Stomach smooth muscle (tissue), 2 donors: ENCODE results near the gene MX2.

ENCODE experiments used
- H3K27ac ChIP-seq: one replicate; pipeline ENCODE4 v1.7.0; 2013; ENCODE audit warnings: mild to moderate bottlenecking, low read length, inconsistent platforms
- H3K27me3 ChIP-seq, 2 donors: one replicate each; pipeline ENCODE4 v1.7.0; 2013; ENCODE audit warnings: low read length in 2 of 2; ENCODE audit not compliant: insufficient read depth in 2 of 2, control insufficient read depth in 1 of 2
- H3K36me3 ChIP-seq, 2 donors: one replicate each; pipeline ENCODE4 v1.7.0; 2013; ENCODE audit warnings: low read length in 2 of 2; ENCODE audit not compliant: control insufficient read depth in 2 of 2, insufficient read depth in 2 of 2
- H3K4me1 ChIP-seq: one replicate; pipeline ENCODE4 v1.7.0; 2013; ENCODE audit warnings: low read length; ENCODE audit not compliant: control insufficient read depth, insufficient read depth
- H3K4me3 ChIP-seq, 2 donors: one replicate each; pipeline ENCODE4 v1.7.0; 2013; ENCODE audit warnings: low read length in 2 of 2
- H3K9ac ChIP-seq, 2 donors: one replicate each; pipeline ENCODE4 v1.7.0; 2013; ENCODE audit warnings: low read length in 2 of 2, mild to moderate bottlenecking in 1 of 2
- H3K9me3 ChIP-seq, 2 donors: one replicate each; pipeline ENCODE4 v1.7.0; 2013; ENCODE audit warnings: low read length in 2 of 2; ENCODE audit not compliant: control insufficient read depth in 2 of 2
- donor health status: healthy.
- donor health status: Pancreatic carcinoma.

Gene MX2

GRCh38 chr21:41390043-41390639 is 28.3 kb downstream of the MX2 start:
- Histone ChIP-seq H3K36me3 (no peaks in the 10 kb centered on the region), H3K27ac (no peak overlapping the region), H3K9me3 (no peaks in the 10 kb centered on the region)

DNA sequence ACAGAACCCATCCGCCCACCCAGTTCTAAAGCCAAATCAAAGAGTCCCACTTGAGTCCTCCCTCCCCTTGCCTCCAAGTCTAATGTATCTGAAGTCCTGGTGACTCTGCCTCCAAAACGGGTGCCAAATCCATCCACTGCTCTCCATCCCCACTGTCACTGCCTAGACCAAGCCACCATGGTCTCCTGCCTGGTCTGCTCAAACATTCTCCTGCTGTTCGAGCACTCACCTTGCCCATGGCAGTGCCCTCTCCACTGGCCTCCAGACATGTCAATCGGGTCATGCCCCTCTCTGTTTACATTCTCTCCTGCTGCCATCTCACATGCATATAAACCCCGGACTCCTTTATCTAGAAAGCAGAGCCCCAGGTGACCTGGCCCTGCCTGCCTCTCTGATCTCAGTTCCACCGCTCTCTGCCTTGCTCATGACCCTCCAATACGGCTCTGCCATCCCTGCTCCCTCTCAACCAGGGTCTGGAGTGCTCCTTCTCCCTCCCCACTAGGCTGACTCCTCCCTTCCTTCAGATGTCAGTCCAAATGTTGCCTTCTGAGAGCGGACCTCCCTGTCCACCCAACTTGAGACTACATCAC is 32.1 kb downstream of the MX2 start:
- H3K9ac ChIP-seq: no peak overlapping the region
- peaks cover 0 to 2% of the 10 kb centered on the region in 2 donors for H3K36me3 ChIP-seq
- H3K27me3 ChIP-seq: no peaks in the 10 kb centered on the region
- H3K9me3 ChIP-seq: no peaks in the 10 kb centered on the region
- no peak overlapping the region for H3K27ac ChIP-seq
- no peak overlapping the region for H3K4me3 ChIP-seq
- H3K4me1 ChIP-seq: no peaks in the 10 kb centered on the region

More at GRCh38 chr21:41390043-41390639, 28.3 kb downstream of the MX2 start:
- no peak overlapping the region for H3K9ac ChIP-seq
- H3K4me1 ChIP-seq: no peaks in the 10 kb centered on the region
- H3K27me3 ChIP-seq: no peaks in the 10 kb centered on the region
- H3K4me3 ChIP-seq: no peak overlapping the region

- Histone ChIP-seq H3K9ac (no peak overlapping the region), H3K9me3 (no peaks in the 10 kb centered on the region), H3K4me1 (no peaks in the 10 kb centered on the region), H3K27me3 (peaks cover 0 to 2% of the 10 kb centered on the region in 2 donors), H3K27ac (no peak overlapping the region), H3K4me3 (no peak overlapping the region), H3K36me3 (peaks cover 0 to 2% of the 10 kb centered on the region in 2 donors)
Measured at GRCh38 chr21:41396558-41397075, 34.8 kb downstream of the MX2 start.

GRCh38 chr21:41397471-41397891 is 35.7 kb downstream of the MX2 start:
- peaks cover 0 to 2% of the 10 kb centered on the region in 2 donors for H3K36me3 ChIP-seq
- peaks cover 0 to 2% of the 10 kb centered on the region in 2 donors for H3K27me3 ChIP-seq
- no peak overlapping the region for H3K9ac ChIP-seq
- H3K9me3 ChIP-seq: no peaks in the 10 kb centered on the region
- H3K4me1 ChIP-seq: no peaks in the 10 kb centered on the region
- no peak overlapping the region for H3K4me3 ChIP-seq
- no peak overlapping the region for H3K27ac ChIP-seq

GRCh38 chr21:41398251-41398650 is 36.4 kb downstream of the MX2 start:
- no peak overlapping the region for H3K9ac ChIP-seq
- no peak overlapping the region for H3K27ac ChIP-seq
- no peaks in the 10 kb centered on the region for H3K4me1 ChIP-seq
- peaks cover 0 to 5% of the 10 kb centered on the region in 2 donors for H3K36me3 ChIP-seq
- no peak overlapping the region for H3K4me3 ChIP-seq
- H3K27me3 ChIP-seq: peaks cover 0 to 2% of the 10 kb centered on the region in 2 donors
- no peaks in the 10 kb centered on the region for H3K9me3 ChIP-seq

DNA sequence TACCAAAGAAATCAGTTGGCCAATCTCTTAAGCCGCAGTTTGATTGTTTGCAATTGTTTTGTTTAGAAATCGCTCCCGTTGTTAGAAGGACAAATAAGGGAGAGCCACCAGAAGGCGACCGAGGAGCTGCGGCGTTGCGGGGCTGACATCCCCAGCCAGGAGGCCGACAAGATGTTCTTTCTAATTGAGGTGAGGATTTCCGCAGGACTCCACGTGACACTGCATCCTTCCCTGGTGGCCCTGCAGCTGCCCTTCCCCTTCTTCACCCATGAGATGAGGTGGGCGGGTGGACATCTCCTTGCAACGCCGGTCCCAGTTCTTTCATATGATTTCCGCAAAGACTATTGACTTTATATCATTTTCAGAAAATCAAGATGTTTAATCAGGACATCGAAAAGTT is 37.0 kb downstream of the MX2 start:
- peaks cover 0 to 5% of the 10 kb centered on the region in 2 donors for H3K36me3 ChIP-seq
- no peak overlapping the region for H3K27ac ChIP-seq

DNA sequence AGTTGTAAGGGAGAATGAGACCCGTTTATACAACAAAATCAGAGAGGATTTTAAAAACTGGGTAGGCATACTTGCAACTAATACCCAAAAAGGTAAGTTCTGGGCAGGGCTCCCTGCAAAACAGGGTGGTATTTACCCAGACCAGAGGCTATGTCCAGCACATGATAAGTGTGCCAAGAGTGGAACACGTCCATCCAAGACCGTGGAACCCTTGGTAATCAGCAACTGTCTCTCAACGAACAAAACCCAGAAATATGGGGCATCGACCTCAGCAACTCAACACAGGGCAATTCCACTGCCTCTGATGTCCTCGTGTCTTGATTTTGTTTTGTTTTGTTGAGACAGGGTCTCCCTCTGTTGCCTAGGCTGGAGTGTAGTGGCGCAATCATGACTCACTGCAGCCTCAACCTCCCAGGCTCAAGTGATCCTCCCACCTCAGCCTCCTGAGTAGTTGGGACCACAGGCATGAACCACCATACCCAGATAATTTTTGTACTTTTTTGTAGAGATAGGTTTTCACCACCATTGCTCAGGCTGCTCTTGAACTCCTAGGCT is 37.5 kb downstream of the MX2 start:
- peaks cover 0 to 2% of the 10 kb centered on the region in 2 donors for H3K27me3 ChIP-seq
- H3K36me3 ChIP-seq: peaks cover 0 to 5% of the 10 kb centered on the region in 2 donors
- no peaks in the 10 kb centered on the region for H3K9me3 ChIP-seq

More for the DNA sequence above, 37.0 kb downstream of the MX2 start:
- no peak overlapping the region for H3K9ac ChIP-seq
- H3K27me3 ChIP-seq: peaks cover 0 to 2% of the 10 kb centered on the region in 2 donors
- H3K9me3 ChIP-seq: no peaks in the 10 kb centered on the region
- H3K4me3 ChIP-seq: no peak overlapping the region
- no peaks in the 10 kb centered on the region for H3K4me1 ChIP-seq

DNA sequence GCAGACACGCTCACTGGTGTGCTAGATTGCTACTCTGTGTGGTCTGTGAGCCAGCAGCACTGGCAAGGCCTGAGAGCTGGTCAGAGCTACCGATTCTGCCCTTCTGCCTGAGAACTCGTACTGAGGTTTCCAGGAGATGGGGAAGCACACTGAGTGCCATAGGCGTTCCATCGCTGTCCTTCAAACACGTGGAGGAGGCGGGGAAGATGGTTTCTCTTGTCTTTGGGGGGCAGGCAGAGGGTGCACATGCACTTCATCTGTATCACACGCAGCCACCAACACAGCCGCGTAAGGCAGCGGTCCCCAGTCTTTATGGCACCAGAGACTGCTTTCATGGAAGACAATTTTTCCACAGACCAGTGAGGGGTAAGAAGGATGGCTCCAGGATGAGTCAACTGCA is 40.4 kb downstream of the MX2 start:
- Histone ChIP-seq H3K4me3 (no peak overlapping the region), H3K36me3 (peaks cover 0 to 2% of the 10 kb centered on the region in 2 donors), H3K4me1 (no peaks in the 10 kb centered on the region), H3K27me3 (peaks cover 0 to 2% of the 10 kb centered on the region in 2 donors), H3K27ac (no peak overlapping the region), H3K9me3 (no peaks in the 10 kb centered on the region), H3K9ac (no peak overlapping the region)

More for the DNA sequence above, 37.5 kb downstream of the MX2 start:
- Histone ChIP-seq H3K4me3 (no peak overlapping the region), H3K27ac (no peak overlapping the region), H3K4me1 (no peaks in the 10 kb centered on the region), H3K9ac (no peak overlapping the region)

DNA sequence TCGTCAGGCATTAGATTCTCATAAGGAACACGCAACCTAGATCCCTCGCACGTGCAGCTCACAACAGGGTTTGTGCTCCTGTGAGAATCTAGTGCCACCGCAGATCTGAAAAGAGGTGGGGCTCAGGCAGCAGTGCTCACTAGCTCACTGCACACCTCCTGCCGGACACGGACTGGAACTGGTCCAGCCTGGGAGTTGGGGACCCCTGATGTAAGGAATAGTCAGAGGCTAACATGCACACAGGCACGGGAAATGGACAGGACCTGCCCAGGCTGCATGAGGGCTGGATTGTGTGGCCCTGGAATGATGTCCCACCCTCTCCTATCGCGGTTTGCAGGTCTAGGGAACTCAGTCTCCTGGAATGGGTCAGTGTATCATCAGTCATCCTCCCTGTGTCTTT is 41.0 kb downstream of the MX2 start:
- Histone ChIP-seq H3K4me1 (no peaks in the 10 kb centered on the region), H3K9me3 (no peaks in the 10 kb centered on the region), H3K4me3 (no peak overlapping the region), H3K27me3 (peaks cover 0 to 2% of the 10 kb centered on the region in 2 donors), H3K27ac (no peak overlapping the region), H3K9ac (no peak overlapping the region), H3K36me3 (peaks cover 0 to 2% of the 10 kb centered on the region in 2 donors)

GRCh38 chr21:41403331-41403730 is 41.5 kb downstream of the MX2 start:
- Histone ChIP-seq H3K36me3 (peaks cover 0 to 2% of the 10 kb centered on the region in 2 donors), H3K27me3 (peaks cover 0 to 2% of the 10 kb centered on the region in 2 donors), H3K4me1 (no peaks in the 10 kb centered on the region), H3K4me3 (no peak overlapping the region), H3K27ac (no peak overlapping the region), H3K9ac (no peak overlapping the region), H3K9me3 (no peaks in the 10 kb centered on the region)

GRCh38 chr21:41403966-41404365 is 42.1 kb downstream of the MX2 start:
- Histone ChIP-seq H3K9ac (no peak overlapping the region), H3K27me3 (peaks cover 0 to 2% of the 10 kb centered on the region in 2 donors), H3K4me1 (no peaks in the 10 kb centered on the region), H3K9me3 (no peaks in the 10 kb centered on the region), H3K27ac (no peak overlapping the region), H3K4me3 (no peak overlapping the region), H3K36me3 (peaks cover 0 to 2% of the 10 kb centered on the region in 2 donors)
